ENCODE results near the gene IL17D. TPM values are rescaled to one million over a fixed set of nuclear protein-coding genes. Genes with fewer than 3 reads are reported as not detected.

The IL17D gene
- total RNA-seq, 1 experiment from 2014 or later, result 0.59 TPM

GRCh38 chr13:20760872-20761271, 57.4 kb downstream of the IL17D start:
- DNase-seq (ENCODE audit: low spot score) (no peak), ATAC-seq (no peak)
- H3K36me3 Mint-ChIP-seq, result peaks cover 6% of the 10 kb centered on the region; the same call in 1 of the 2 replicates
- peaks cover 21% of the 10 kb centered on the region for H3K4me1 Mint-ChIP-seq
- POLR2A ChIA-PET, result no interaction called here
- no peaks in the 10 kb centered on the region; the same call in 1 of the 2 replicates for H3K27me3 Mint-ChIP-seq (ENCODE audit: low read depth)
- no peak for TF ChIP-seq CREB1 (CRISPR knock-in tag; IDR thresholded peaks at IDR 0.05)
- no peak for TF ChIP-seq FOXP4 (CRISPR knock-in tag; IDR thresholded peaks at IDR 0.05)
- no peak for TF ChIP-seq ATF2 (CRISPR knock-in tag; IDR thresholded peaks at IDR 0.05; ENCODE audit: borderline replicate concordance, low read depth)
- TF ChIP-seq NFATC4 (CRISPR knock-in tag; IDR thresholded peaks at IDR 0.05), result no peak
- TF ChIP-seq ETV6 (CRISPR knock-in tag; IDR thresholded peaks at IDR 0.05), result no peak
- TF ChIP-seq AFF4 (CRISPR knock-in tag; IDR thresholded peaks at IDR 0.05; ENCODE audit: borderline replicate concordance), result no peak
- TF ChIP-seq AR (CRISPR knock-in tag; IDR thresholded peaks at IDR 0.05), result no peak
- TF ChIP-seq ZNF396 (CRISPR knock-in tag; IDR thresholded peaks at IDR 0.05; ENCODE audit: borderline replicate concordance), result no peak
- no peak for TF ChIP-seq ZNF317 (CRISPR knock-in tag; IDR thresholded peaks at IDR 0.05; ENCODE audit: borderline replicate concordance, low read depth)
- no peak for TF ChIP-seq MXD4 (CRISPR knock-in tag; IDR thresholded peaks at IDR 0.05; ENCODE audit: borderline replicate concordance)
- TF ChIP-seq FOXJ3 (CRISPR knock-in tag; IDR thresholded peaks at IDR 0.05; ENCODE audit: borderline replicate concordance), result no peak
- TF ChIP-seq CDX4 (CRISPR knock-in tag; IDR thresholded peaks at IDR 0.05; ENCODE audit: borderline replicate concordance), result no peak
- no peak for TF ChIP-seq GTF2I (CRISPR knock-in tag; conservative IDR thresholded peaks at IDR 0.05)
- no peak for TF ChIP-seq TEAD1 (CRISPR knock-in tag; IDR thresholded peaks at IDR 0.05)
- TF ChIP-seq OVOL2 (CRISPR knock-in tag; IDR thresholded peaks at IDR 0.05; ENCODE audit: borderline replicate concordance), result no peak
- TF ChIP-seq PREB (CRISPR knock-in tag; IDR thresholded peaks at IDR 0.05; ENCODE audit: borderline replicate concordance), result no peak
- no peak overlapping the region for H3K4me3 Mint-ChIP-seq
- CTCF ChIA-PET, result no interaction called here
- no peak overlapping the region for H3K27ac Mint-ChIP-seq
- H3K9me3 Mint-ChIP-seq, result peaks cover 21% of the 10 kb centered on the region
